Measurements from ENCODE around the gene VILL.

Gene VILL

DNA sequence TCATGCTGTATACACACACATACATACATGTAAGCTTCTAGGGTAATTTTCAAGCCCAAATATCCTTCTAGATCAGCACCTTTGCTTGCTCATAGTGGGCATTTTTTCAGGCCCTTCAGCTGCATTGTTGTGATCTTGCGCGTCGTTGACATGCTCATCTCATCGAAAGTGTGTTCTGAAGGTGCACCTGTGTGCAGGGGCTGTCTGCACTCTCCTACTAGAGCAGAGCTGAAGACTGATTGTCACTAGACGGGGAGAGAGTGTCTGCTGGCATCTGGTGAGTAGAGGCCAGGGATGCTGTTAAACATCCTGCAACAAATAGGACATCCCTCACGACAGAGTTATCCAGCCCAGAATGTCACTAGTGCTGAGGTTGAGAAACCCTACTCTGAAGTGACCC is 35.7 kb upstream of the VILL start:
- Histone ChIP-seq H3K4me1 (no peaks in the 10 kb centered on the region), H3K36me3 (replicated peaks) (no peaks in the 10 kb centered on the region; the same call in 1 of the 2 replicates), H3K9me3 (no peaks in the 10 kb centered on the region), H3K27me3 (ENCODE audit: low read depth) (no peaks in the 10 kb centered on the region), H3K4me3 (no peak overlapping the region)
- in situ Hi-C loops (cut with MboI; ENCODE audit: low sequenced_read_pairs), result no loop called here
- no peak for DNase-seq (ENCODE audit: low spot score in 2 of 2)

DNA sequence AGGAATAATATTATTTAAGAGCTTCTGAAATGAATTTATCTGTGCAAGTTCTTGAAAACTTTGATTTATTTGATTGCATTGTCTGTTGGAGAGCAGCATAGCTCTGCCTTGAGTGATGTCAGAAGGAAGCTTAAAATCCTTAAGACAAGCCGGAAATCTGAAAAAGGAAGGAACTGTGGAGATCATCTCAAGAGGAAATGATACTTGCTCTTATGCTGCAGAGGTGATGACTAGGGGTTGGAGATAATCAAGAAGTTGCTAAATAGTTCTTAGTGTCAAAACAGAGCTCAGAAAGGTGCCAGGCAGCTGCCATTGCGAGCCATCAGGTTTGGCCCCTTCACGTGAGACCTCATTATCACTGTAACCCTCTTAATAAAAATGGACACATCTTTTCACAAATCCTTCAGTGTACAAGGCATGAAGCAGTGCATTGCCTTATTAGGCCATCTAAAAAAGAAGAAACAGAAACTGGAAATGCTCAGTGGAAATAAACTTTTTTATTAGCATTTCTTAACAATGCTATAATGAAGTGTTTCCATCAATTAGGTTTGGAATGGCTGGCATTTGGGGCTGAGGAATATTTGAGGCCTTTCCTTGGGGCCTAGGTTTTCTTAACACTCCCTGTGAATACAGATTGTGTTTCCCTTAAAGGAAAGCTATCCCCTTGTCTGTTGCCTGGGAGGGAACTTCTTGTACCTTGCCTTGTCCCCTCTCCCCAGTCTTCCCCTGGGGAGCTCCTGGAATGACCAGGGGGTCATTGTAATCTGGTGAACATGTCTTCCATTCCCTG is 34.5 kb upstream of the VILL start:
- no peak for DNase-seq (ENCODE audit: low spot score in 2 of 2)
- in situ Hi-C loops (cut with MboI; ENCODE audit: low sequenced_read_pairs), result no loop called here
- Histone ChIP-seq H3K27me3 (ENCODE audit: low read depth) (no peaks in the 10 kb centered on the region), H3K9me3 (no peaks in the 10 kb centered on the region), H3K36me3 (replicated peaks) (no peaks in the 10 kb centered on the region; the same call in 1 of the 2 replicates), H3K4me3 (no peak overlapping the region), H3K4me1 (no peaks in the 10 kb centered on the region)

DNA sequence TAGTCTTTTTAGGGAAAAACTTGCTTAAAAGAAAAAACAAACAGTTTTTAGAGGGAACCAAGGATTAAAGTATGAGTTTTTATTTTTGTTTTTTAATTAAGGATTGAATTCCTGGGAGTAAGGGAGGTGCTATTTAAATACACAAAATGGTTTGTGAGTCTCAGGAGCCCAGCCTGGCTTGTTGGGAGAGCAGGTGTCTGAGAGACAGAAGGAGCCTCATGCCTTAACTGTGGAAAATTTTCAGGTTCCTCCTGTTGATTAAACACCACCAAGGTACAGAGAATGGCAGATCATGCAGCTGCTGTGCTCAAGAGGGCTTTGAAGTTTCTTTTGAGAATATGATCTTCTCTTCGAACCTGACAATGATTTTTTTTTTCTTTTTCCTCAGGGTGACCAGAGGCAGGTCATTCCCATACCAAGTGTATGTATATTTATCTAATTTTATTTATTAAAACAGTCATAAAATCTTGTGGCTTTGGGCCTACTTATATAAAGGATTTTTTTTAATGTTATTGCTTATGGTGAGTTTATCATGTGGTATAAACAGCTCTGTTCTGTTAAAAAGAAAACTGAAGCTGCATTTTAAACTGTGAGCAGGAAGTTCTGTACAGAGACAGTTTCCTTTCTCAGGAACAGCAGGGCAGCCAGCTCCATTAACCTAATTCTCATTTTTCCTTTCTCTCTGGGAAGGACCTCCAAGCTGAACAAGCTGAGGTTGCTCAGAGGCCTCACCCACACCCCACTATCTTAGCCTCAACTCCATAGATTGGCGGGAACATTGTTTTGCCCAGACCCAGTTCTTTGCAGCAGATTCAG is 33.7 kb upstream of the VILL start:
- H3K4me1 ChIP-seq, result no peaks in the 10 kb centered on the region
- no peak overlapping the region for H3K4me3 ChIP-seq
- DNase-seq (ENCODE audit: low spot score in 2 of 2), result no peak
- in situ Hi-C loops (cut with MboI; ENCODE audit: low sequenced_read_pairs), result no loop called here
- H3K9me3 ChIP-seq, result no peaks in the 10 kb centered on the region
- H3K27me3 ChIP-seq (ENCODE audit: low read depth), result no peaks in the 10 kb centered on the region
- H3K36me3 ChIP-seq (replicated peaks), result no peaks in the 10 kb centered on the region; the same call in 1 of the 2 replicates

DNA sequence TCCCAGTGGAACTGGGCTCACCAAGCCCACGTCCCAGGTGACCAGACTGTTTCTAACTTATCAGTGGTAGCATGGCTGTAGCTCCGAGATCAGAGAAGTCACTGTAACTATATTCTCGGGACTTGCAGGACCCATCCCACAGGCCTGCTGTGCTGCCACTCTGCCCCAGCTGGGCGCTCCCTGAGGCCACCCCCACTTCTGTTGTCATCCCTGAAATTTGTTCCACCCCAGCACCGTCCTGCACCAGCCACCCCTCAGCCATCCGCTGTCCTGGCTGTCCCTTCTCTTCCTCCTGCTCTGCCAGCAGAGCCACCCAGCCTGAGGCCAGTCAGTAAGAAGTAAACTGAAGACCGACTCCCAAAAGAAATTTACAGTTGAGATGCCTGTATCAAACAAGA is 33.0 kb upstream of the VILL start:
- no peak for DNase-seq (ENCODE audit: low spot score in 2 of 2)
- Histone ChIP-seq H3K36me3 (replicated peaks) (no peaks in the 10 kb centered on the region; the same call in 1 of the 2 replicates), H3K4me3 (no peak overlapping the region), H3K4me1 (no peaks in the 10 kb centered on the region; the same call in 1 of the 2 replicates), H3K27me3 (ENCODE audit: low read depth) (no peaks in the 10 kb centered on the region), H3K9me3 (no peaks in the 10 kb centered on the region)
- in situ Hi-C loops (cut with MboI; ENCODE audit: low sequenced_read_pairs), result no loop called here

DNA sequence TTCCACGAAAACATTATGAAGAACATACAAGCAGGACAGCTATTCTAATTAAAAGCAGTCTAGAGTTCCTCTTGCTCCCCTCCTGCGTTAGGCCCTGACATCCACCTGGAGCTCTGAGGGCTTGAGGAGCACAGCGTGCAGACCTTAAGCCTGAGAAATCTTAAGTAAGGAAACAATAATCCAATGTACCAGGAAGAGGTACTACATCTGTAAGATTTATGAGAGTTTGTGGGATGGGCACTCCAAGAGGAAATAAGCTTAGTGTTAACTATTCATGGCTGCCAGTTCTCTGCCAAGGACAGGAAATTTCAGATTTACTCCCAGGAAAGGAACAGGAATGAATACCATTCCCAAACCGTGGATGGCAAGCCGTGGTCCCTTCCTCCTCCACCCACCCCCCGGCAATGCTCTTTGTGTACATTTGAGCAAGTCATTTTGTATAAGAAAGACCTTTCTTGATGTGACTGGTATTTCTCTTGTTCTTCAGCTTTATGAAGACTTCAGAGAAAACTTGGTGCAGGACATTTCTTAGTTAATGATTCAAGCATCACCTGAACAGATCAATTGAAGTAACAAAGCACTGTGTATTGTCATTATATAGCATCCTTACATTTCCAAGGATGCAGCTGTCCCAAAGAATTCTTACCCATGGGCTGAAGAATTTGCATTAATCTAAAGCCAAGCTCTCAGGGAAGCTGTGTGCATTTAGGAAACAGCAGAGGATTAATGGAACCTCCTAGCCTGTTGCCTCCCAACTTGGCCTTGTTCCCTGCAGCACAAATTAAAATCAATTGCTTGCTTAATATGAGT is 28.8 kb upstream of the VILL start:
- no peaks in the 10 kb centered on the region for H3K36me3 ChIP-seq (replicated peaks)
- no peak overlapping the region for H3K4me3 ChIP-seq
- in situ Hi-C loops (cut with MboI; ENCODE audit: low sequenced_read_pairs), result no loop called here
- H3K4me1 ChIP-seq, result no peaks in the 10 kb centered on the region; the same call in 1 of the 2 replicates
- peak; percentile 33 to 65 for DNase-seq (ENCODE audit: low spot score in 2 of 2)
- H3K27me3 ChIP-seq (ENCODE audit: low read depth), result no peaks in the 10 kb centered on the region
- no peaks in the 10 kb centered on the region for H3K9me3 ChIP-seq

DNA sequence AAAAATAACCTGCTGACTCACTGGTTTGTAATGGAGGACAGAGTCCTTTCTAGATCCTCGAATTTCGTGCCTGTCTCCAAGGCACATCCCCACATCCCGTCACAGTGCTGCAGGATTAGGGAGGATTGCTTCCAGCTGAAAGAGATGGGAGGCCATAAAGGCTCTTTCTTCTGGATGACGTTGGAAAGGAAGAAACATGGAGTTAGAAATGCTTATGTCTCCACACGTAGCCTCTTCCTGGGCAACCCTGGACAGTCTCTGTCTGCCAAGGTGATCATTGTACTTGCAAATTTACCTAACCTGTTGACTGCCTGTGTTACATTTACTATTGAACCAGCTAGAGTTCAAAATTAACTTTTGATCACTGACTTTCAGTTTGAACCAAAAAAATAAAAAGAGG is 27.6 kb upstream of the VILL start:
- Histone ChIP-seq H3K4me1 (no peaks in the 10 kb centered on the region; the same call in 1 of the 2 replicates), H3K9me3 (no peaks in the 10 kb centered on the region), H3K36me3 (replicated peaks) (no peaks in the 10 kb centered on the region), H3K4me3 (no peak overlapping the region), H3K27me3 (ENCODE audit: low read depth) (no peaks in the 10 kb centered on the region)
- in situ Hi-C loops (cut with MboI; ENCODE audit: low sequenced_read_pairs), result no loop called here
- no peak for DNase-seq (ENCODE audit: low spot score in 2 of 2)

DNA sequence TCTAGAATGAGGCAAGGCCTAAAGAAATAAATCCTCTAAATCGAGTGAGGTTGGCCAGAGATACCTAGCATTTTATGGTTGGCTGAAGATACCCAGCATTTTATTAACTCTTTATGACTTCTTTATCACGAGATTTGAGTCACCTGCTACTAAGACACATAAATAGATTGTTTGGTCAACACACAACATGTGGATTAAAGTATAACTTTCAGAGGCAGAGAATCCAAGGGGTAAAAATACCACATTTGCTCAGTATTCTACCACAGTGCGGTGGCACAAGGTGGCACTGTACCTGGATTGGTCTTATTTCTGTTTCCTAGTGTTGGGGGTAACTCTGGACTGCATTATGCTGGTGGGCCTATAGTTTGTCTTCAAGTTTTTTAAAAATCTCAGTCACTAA is 27.0 kb upstream of the VILL start:
- no peaks in the 10 kb centered on the region for H3K27me3 ChIP-seq (ENCODE audit: low read depth)
- H3K36me3 ChIP-seq (replicated peaks), result no peaks in the 10 kb centered on the region
- no peaks in the 10 kb centered on the region; the same call in 1 of the 2 replicates for H3K4me1 ChIP-seq
- DNase-seq (ENCODE audit: low spot score in 2 of 2), result no peak
- in situ Hi-C loops (cut with MboI; ENCODE audit: low sequenced_read_pairs), result no loop called here
- H3K4me3 ChIP-seq, result no peak overlapping the region
- H3K9me3 ChIP-seq, result no peaks in the 10 kb centered on the region

DNA sequence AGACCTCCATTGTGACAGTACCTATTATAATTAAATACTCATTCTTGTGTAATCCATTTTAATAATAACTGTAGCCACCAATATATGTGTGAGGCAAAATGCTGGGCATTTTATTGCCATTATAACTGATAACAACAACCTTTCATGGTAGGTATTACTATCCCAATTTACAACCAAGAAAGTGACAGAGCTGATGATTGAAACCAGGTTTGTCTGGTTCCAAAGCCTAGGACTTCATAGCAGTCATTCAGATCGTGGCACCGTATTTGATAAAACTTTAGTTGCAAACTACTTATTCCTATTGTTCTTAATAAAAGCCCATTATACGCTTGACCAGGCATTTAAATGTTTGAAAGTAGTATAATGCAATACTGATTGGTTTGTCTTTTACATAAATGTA is 26.4 kb upstream of the VILL start:
- no peak overlapping the region for H3K4me3 ChIP-seq
- no peaks in the 10 kb centered on the region for H3K36me3 ChIP-seq (replicated peaks)
- H3K27me3 ChIP-seq (ENCODE audit: low read depth), result no peaks in the 10 kb centered on the region
- in situ Hi-C loops (cut with MboI; ENCODE audit: low sequenced_read_pairs), result no loop called here
- DNase-seq (ENCODE audit: low spot score in 2 of 2), result no peak
- no peaks in the 10 kb centered on the region; the same call in 1 of the 2 replicates for H3K4me1 ChIP-seq
- no peaks in the 10 kb centered on the region for H3K9me3 ChIP-seq

DNA sequence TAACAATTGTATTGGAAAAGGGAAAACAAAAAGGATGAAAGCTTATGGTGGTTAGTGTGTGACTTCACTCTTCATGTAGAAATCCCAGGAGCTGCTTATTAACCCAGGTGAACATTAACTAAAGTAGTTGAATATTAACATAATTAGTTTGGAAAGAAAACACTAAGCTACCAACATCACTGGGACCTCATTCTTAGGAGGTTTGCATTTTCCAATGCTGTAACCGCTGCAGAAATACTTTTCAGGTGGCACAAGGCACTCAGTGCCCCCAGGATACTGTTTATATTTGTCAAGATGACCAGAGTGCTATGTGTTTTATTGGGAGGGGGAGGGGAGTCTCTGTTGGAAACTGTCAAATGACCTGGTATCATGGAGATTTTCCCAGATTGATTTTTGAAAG is 25.9 kb upstream of the VILL start:
- in situ Hi-C loops (cut with MboI; ENCODE audit: low sequenced_read_pairs), result no loop called here

DNA sequence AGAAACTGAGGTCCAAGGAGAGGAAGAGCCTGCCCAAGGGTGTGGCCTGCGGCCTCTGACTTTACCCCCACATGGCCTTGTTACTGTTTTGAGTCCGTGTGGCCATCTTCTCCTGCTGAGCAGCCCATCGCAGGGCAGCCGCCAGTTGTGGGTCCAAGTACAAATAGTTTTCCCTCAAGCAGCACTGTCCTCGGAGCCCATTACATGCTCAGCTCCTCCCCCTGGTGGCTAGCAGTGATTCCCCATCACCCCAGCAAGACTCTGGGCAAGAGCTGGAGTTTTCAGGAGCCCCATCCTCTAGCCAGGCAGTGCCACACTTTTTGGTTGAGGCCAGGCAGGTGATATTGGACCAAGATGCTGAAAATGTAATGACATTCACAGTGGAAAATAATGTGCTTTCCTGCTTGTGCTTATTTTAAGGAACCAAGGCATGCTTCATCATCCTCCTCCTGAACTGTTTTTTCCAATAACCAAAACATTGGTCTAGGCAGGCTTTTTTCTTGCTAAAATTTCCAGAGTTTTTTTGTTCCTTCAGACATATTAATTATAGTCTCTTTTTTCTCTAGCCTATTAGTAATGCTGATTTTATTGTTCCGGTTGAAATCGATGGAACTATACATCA is 23.2 kb upstream of the VILL start:
- no peak overlapping the region for H3K4me3 ChIP-seq
- H3K9me3 ChIP-seq, result no peaks in the 10 kb centered on the region
- no peaks in the 10 kb centered on the region for H3K36me3 ChIP-seq (replicated peaks)
- H3K27me3 ChIP-seq (ENCODE audit: low read depth), result no peaks in the 10 kb centered on the region
- H3K4me1 ChIP-seq, result no peaks in the 10 kb centered on the region; the same call in 1 of the 2 replicates
- in situ Hi-C loops (cut with MboI; ENCODE audit: low sequenced_read_pairs), result no loop called here
- peak; percentile 42 to 80 for DNase-seq (ENCODE audit: low spot score in 2 of 2)

More for the DNA sequence above, 25.9 kb upstream of the VILL start:
- H3K36me3 ChIP-seq (replicated peaks), result no peaks in the 10 kb centered on the region
- H3K4me3 ChIP-seq, result no peak overlapping the region
- DNase-seq (ENCODE audit: low spot score in 2 of 2), result no peak
- no peaks in the 10 kb centered on the region; the same call in 1 of the 2 replicates for H3K4me1 ChIP-seq
- no peaks in the 10 kb centered on the region for H3K27me3 ChIP-seq (ENCODE audit: low read depth)
- H3K9me3 ChIP-seq, result no peaks in the 10 kb centered on the region

DNA sequence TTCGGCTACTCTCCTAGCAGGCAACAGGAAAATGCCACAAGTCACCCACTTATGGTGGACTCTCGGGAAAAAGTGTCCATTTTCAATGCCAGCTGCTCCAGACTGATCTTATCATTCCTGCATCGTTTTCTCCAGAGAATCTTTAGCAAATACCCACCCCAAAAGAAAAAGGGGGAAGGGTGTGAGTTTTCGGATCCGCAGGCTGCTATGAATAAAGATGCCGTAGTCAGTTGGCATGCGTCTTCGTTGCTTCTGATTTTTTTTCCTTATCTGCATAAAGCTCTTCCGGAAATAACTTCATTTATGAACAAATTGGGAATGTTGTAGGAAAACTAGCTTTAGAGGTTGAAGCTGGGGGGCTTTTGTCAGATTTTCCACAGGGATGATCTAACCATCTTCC is 22.4 kb upstream of the VILL start:
- no peak for DNase-seq (ENCODE audit: low spot score in 2 of 2)
- no peaks in the 10 kb centered on the region for H3K4me1 ChIP-seq
- in situ Hi-C loops (cut with MboI; ENCODE audit: low sequenced_read_pairs), result no loop called here
- no peaks in the 10 kb centered on the region for H3K27me3 ChIP-seq (ENCODE audit: low read depth)
- no peaks in the 10 kb centered on the region for H3K36me3 ChIP-seq (replicated peaks)
- no peaks in the 10 kb centered on the region for H3K9me3 ChIP-seq
- H3K4me3 ChIP-seq, result no peak overlapping the region

DNA sequence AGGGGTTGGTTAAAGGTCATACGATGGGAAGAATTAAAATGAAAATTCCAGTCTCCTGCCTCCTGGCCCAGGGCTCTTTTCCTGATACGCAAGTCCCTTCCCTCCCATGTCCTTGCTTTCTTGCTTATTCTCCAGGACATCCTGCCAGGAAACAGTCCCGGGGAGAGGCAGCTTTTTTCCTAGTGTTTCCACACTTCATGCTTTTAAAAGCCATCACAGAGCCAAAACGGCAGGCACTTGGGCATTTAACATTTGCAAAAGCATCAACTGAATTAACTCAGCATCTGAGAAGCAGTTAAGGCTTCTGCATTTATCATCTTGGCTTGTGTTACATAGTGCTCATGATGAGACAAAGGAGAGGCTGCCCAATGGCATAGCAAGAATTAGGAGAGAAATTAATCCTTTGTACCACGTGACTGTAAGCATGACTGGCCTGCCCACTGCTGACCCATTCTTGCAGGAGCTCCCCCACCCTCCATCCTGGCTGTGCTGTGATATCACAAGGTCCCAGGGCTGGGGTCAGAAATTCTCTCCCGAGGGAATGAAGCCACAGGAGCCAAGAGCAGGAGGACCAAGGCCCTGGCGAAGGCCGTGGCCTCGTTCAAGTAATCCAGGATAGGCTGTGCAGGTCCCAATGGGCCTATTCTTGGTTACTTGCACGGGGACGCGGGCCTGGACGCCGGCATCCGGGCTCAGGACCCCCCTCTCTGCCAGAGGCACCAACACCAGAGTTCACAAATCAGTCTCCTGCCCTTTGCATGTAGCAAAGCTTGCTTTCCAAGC is 21.6 kb upstream of the VILL start:
- no peaks in the 10 kb centered on the region for H3K9me3 ChIP-seq
- in situ Hi-C loops (cut with MboI; ENCODE audit: low sequenced_read_pairs), result no loop called here
- H3K27me3 ChIP-seq (ENCODE audit: low read depth), result no peaks in the 10 kb centered on the region
- DNase-seq (ENCODE audit: low spot score in 2 of 2), result no peak
- H3K36me3 ChIP-seq (replicated peaks), result no peaks in the 10 kb centered on the region
- no peak overlapping the region for H3K4me3 ChIP-seq
- no peaks in the 10 kb centered on the region for H3K4me1 ChIP-seq
